ENCODE measurements around the gene TMBIM6.

DNA sequence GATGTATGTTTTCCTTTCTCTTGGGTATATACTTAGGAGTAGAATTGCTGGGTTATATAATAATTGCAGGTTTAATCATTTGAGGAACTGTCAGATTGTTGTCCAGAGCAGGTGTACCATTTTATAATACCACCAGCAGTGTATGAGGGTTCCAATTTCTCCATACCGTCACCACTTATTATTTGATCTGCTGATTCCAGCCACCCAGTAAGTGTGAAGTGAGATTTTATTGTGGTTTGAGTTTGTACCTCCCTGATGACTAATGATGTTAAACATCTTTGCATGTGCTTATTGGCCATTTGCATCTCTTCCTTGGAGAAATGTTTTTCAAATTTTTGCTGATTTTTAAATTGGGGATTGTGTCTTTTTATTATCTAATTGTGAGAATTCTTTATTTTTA lies 71.8 kb downstream of the TMBIM6 start:
- TF ChIP-seq, protein P1, sequence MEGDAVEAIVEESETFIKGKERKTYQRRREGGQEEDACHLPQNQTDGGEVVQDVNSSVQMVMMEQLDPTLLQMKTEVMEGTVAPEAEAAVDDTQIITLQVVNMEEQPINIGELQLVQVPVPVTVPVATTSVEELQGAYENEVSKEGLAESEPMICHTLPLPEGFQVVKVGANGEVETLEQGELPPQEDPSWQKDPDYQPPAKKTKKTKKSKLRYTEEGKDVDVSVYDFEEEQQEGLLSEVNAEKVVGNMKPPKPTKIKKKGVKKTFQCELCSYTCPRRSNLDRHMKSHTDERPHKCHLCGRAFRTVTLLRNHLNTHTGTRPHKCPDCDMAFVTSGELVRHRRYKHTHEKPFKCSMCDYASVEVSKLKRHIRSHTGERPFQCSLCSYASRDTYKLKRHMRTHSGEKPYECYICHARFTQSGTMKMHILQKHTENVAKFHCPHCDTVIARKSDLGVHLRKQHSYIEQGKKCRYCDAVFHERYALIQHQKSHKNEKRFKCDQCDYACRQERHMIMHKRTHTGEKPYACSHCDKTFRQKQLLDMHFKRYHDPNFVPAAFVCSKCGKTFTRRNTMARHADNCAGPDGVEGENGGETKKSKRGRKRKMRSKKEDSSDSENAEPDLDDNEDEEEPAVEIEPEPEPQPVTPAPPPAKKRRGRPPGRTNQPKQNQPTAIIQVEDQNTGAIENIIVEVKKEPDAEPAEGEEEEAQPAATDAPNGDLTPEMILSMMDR (conservative IDR thresholded peaks at IDR 0.05; ENCODE audit: low read depth, low read length): no peak
- TF ChIP-seq EZH2phosphoT487 (IDR thresholded peaks at IDR 0.05; ENCODE audit: borderline replicate concordance, low read length): no peak
- TF ChIP-seq EZH2 (IDR thresholded peaks at IDR 0.05; ENCODE audit: low read length, unreplicated experiment): no peak

Data from PC-3 (cell line).